Natural killer cell (primary cell): Measurements from ENCODE around the gene MTA2. TPM values are rescaled to one million over a fixed set of nuclear protein-coding genes. Genes with fewer than 3 reads are reported as not detected.

ENCODE experiments used
- ATAC-seq, 3 donors: fragments of 150-1000 bp in 2 of 3; fragments of 200-7000 bp in 1 of 3; cut with Tn5 transposase; 1 replicate in 1 of 3; 2 replicates in 2 of 3; pipeline ENCODE4 v1.10.0; 2021; ENCODE audit warnings: mild to moderate bottlenecking in 2 of 3, moderate library complexity in 2 of 3
- DNase-seq, 2 donors: peaks; one replicate each; pipeline versions ENCODE4 v3.0.0 to v3.0.0-alpha.2; 2013 to 2021; ENCODE audit warnings: mixed read lengths in 1 of 2
- H3K27ac ChIP-seq: one replicate; pipeline ENCODE4 v1.5.1; 2013; ENCODE audit warnings: mild to moderate bottlenecking, low read length
- H3K27me3 ChIP-seq: one replicate; pipeline ENCODE4 v1.6.1; 2013; ENCODE audit warnings: low read length; ENCODE audit not compliant: control insufficient read depth, insufficient read depth
- H3K36me3 ChIP-seq: one replicate; pipeline ENCODE4 v1.6.1; 2013; ENCODE audit warnings: low read length; ENCODE audit not compliant: control insufficient read depth, insufficient read depth
- H3K4me1 ChIP-seq: one replicate; pipeline ENCODE4 v1.6.1; 2013; ENCODE audit warnings: low read length; ENCODE audit not compliant: control insufficient read depth, insufficient read depth
- H3K4me3 ChIP-seq: one replicate; pipeline ENCODE4 v1.5.1; 2013; ENCODE audit warnings: low read length
- H3K9me3 ChIP-seq: one replicate; pipeline ENCODE4 v1.6.1; 2013; ENCODE audit warnings: low read length; ENCODE audit not compliant: control insufficient read depth, insufficient read depth
- H3K27ac Mint-ChIP-seq, 2 donors: one replicate each; pipeline ENCODE4 v1.8.0; 2022; ENCODE audit warnings: mild to moderate bottlenecking in 2 of 2, mixed read lengths in 2 of 2, moderate library complexity in 1 of 2
- H3K27me3 Mint-ChIP-seq, 2 donors: one replicate each; pipeline ENCODE4 v1.8.0; 2022; ENCODE audit warnings: low read depth in 2 of 2, mixed read lengths in 2 of 2
- H3K36me3 Mint-ChIP-seq: one replicate; pipeline ENCODE4 v1.8.0; 2022; ENCODE audit warnings: mixed read lengths
- H3K4me1 Mint-ChIP-seq, 2 donors: one replicate each; pipeline ENCODE4 v1.8.0; 2022; ENCODE audit warnings: mixed read lengths in 2 of 2
- H3K4me3 Mint-ChIP-seq: one replicate; pipeline ENCODE4 v1.8.0; 2022; ENCODE audit warnings: mild to moderate bottlenecking, moderate library complexity, mixed read lengths
- H3K9me3 Mint-ChIP-seq, 2 donors: one replicate each; pipeline ENCODE4 v1.8.0; 2022; ENCODE audit warnings: mixed read lengths in 2 of 2
- WGBS: methylation state at CpG from one replicate; pipeline ENCODE4 v1.1.7; 2013; ENCODE audit warnings: missing lambda C conversion rate; ENCODE audit not compliant: insufficient coverage; 5-methylcytosine and 5-hydroxymethylcytosine counted together
- intact Hi-C: fragments of 100-400 bp; cut with micrococcal nuclease; formaldehyde crosslinking; loops from one replicate; pipeline ENCODE4 v1.14.2; 2022
- total RNA-seq, 4 donors: library from RNA; stranded (reverse); fragments of 120-200 nt in 1 of 4; gene quantifications; one replicate each; pipeline versions ENCODE4 v1.2.3 to v1.2.4, GENCODE V29; 2013 to 2022
- TF ChIP-seq, protein P1 (sequence below): fragments of 200-600 bp; IDR thresholded peaks from one replicate; pipeline ENCODE4 v1.8.0; 2022; ENCODE audit warnings: antibody characterized with exemption

The MTA2 gene
- total RNA-seq, 3 donors from 2014 or later (not counting 1 experiment from before 2014, with no cell fraction given), result 254 to 305 (median 259) TPM

- intact Hi-C loops, result no loop called here
- Histone ChIP-seq H3K27ac (no peak overlapping the region), H3K36me3 (peaks cover 33% of the 10 kb centered on the region), H3K4me3 (no peak overlapping the region), H3K9me3 (no peaks in the 10 kb centered on the region), H3K4me1 (peaks cover 28% of the 10 kb centered on the region), H3K27me3 (no peaks in the 10 kb centered on the region)
- Mint-ChIP-seq H3K9me3 (no peaks in the 10 kb centered on the region), H3K4me1 (peaks cover 27 to 47% of the 10 kb centered on the region in 2 donors), H3K27me3 (no peaks in the 10 kb centered on the region), H3K36me3 (no peaks in the 10 kb centered on the region), H3K27ac (peak overlapping the region in 1 of 2 donors; percentile 53), H3K4me3 (no peak overlapping the region)
- no peak for DNase-seq
- WGBS, result 94% methylated on average over 12 of the region's 13 CpGs
- TF ChIP-seq, protein P1, sequence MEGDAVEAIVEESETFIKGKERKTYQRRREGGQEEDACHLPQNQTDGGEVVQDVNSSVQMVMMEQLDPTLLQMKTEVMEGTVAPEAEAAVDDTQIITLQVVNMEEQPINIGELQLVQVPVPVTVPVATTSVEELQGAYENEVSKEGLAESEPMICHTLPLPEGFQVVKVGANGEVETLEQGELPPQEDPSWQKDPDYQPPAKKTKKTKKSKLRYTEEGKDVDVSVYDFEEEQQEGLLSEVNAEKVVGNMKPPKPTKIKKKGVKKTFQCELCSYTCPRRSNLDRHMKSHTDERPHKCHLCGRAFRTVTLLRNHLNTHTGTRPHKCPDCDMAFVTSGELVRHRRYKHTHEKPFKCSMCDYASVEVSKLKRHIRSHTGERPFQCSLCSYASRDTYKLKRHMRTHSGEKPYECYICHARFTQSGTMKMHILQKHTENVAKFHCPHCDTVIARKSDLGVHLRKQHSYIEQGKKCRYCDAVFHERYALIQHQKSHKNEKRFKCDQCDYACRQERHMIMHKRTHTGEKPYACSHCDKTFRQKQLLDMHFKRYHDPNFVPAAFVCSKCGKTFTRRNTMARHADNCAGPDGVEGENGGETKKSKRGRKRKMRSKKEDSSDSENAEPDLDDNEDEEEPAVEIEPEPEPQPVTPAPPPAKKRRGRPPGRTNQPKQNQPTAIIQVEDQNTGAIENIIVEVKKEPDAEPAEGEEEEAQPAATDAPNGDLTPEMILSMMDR, result no peak
- ATAC-seq, result no peak
Observed at GRCh38 chr11:62604460-62605120, 2.9 kb upstream of the MTA2 start.

DNA sequence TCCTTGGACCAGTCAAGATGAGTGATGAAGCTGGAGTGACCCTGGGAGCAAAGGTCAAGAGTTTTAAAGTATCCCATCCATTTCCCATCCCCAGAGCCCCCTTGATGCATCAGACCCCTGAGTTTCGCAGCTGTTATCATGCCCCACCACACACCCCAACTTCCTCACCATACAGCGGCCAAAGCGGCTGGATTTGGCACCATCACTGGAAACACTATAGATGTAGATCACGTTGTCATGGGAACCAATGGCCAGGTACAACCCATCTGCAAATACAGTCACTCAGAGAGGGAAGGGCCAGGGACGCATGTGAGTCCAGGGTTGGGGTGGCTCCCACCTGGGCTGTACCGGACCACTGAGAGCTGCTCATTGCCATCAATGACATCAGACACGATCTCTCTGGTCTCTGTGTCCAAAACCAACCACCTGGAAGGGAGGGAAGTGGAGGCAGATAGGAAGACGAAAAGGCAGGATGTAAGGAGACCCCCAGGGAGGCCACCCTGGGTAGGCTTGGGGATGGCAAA is 2.2 kb upstream of the MTA2 start:
- Histone ChIP-seq H3K4me3 (no peak overlapping the region), H3K9me3 (no peaks in the 10 kb centered on the region), H3K27ac (no peak overlapping the region), H3K4me1 (peaks cover 35% of the 10 kb centered on the region), H3K36me3 (peaks cover 33% of the 10 kb centered on the region), H3K27me3 (no peaks in the 10 kb centered on the region)
- no peaks in the 10 kb centered on the region for H3K27me3 Mint-ChIP-seq
- peak overlapping the region; percentile 82 for H3K4me3 Mint-ChIP-seq
- no peaks in the 10 kb centered on the region for H3K36me3 Mint-ChIP-seq
- no peak for DNase-seq
- no peak for ATAC-seq
- WGBS, result 90% methylated on average over 8 of the region's 8 CpGs
- TF ChIP-seq, protein P1, result no peak
- H3K9me3 Mint-ChIP-seq, result no peaks in the 10 kb centered on the region
- intact Hi-C loops, result no loop called here
- peak overlapping the region; percentile 18 to 35 for H3K27ac Mint-ChIP-seq
- peaks cover 34 to 47% of the 10 kb centered on the region in 2 donors for H3K4me1 Mint-ChIP-seq

- peaks cover 35% of the 10 kb centered on the region for H3K36me3 ChIP-seq
- intact Hi-C loops, result no loop called here
Observed at GRCh38 chr11:62603072-62603408, 1.4 kb upstream of the MTA2 start.

More at GRCh38 chr11:62603072-62603408, 1.4 kb upstream of the MTA2 start:
- TF ChIP-seq, protein P1, result no peak
- WGBS, result 88% methylated on average over 13 of the region's 13 CpGs
- no peak for ATAC-seq
- peaks cover 42 to 53% of the 10 kb centered on the region in 2 donors for H3K4me1 Mint-ChIP-seq
- H3K27me3 Mint-ChIP-seq, result no peaks in the 10 kb centered on the region
- H3K36me3 Mint-ChIP-seq, result no peaks in the 10 kb centered on the region
- peak overlapping the region; percentile 18 to 35 for H3K27ac Mint-ChIP-seq
- Histone ChIP-seq H3K27me3 (no peaks in the 10 kb centered on the region), H3K4me1 (peaks cover 43% of the 10 kb centered on the region), H3K27ac (no peak overlapping the region), H3K9me3 (no peaks in the 10 kb centered on the region), H3K4me3 (no peak overlapping the region)
- H3K4me3 Mint-ChIP-seq, result peak overlapping the region; percentile 82
- DNase-seq, result no peak
- no peaks in the 10 kb centered on the region for H3K9me3 Mint-ChIP-seq
